Subcutaneous adipose tissue (tissue), 4 donors: ENCODE results near the gene PPTC7. TPM values are rescaled to one million over a fixed set of nuclear protein-coding genes. Genes with fewer than 3 reads are reported as not detected.

Experiments used
- CTCF ChIP-seq: fragments of 450-650 bp; IDR thresholded peaks from one replicate; pipeline ENCODE4 v1.5.1; 2016; ENCODE audit warnings: low read depth, mild to moderate bottlenecking, control low read depth, antibody characterized with exemption, moderate library complexity
- total RNA-seq, 4 donors: library from RNA; depleted of rRNA; stranded (reverse); fragments of >200 nt; gene quantifications; one replicate each; pipeline ENCODE4 v1.1.0, GENCODE V29; 2016

PPTC7 gene
- total RNA-seq, 4 donors from 2014 or later, result 24.9 to 31.3 (median 30.3) TPM

DNA sequence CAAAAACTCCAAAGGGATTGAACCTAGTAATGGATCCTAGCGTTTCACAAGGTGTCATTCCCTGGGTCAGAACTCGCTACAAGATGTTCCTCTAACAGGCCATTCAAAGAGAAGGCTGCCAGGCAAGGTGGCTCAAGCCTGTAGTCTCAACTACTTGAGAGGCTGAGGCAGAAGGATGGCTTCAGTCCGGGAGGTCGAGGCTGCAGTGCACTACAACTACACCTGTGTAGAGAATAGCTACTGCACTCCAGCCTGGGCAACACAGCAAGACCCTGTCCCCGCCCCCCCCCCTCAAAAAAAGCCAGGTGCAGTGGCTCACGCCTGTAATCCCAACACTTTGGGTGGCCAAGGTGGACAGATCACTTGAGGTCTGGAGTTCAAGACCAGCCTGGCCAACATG, 14.4 kb downstream of the PPTC7 start:
- TF ChIP-seq CTCF, result no peak

GRCh38 chr12:110566993-110567392, 16.1 kb downstream of the PPTC7 start:
- TF ChIP-seq CTCF, result no peak

DNA sequence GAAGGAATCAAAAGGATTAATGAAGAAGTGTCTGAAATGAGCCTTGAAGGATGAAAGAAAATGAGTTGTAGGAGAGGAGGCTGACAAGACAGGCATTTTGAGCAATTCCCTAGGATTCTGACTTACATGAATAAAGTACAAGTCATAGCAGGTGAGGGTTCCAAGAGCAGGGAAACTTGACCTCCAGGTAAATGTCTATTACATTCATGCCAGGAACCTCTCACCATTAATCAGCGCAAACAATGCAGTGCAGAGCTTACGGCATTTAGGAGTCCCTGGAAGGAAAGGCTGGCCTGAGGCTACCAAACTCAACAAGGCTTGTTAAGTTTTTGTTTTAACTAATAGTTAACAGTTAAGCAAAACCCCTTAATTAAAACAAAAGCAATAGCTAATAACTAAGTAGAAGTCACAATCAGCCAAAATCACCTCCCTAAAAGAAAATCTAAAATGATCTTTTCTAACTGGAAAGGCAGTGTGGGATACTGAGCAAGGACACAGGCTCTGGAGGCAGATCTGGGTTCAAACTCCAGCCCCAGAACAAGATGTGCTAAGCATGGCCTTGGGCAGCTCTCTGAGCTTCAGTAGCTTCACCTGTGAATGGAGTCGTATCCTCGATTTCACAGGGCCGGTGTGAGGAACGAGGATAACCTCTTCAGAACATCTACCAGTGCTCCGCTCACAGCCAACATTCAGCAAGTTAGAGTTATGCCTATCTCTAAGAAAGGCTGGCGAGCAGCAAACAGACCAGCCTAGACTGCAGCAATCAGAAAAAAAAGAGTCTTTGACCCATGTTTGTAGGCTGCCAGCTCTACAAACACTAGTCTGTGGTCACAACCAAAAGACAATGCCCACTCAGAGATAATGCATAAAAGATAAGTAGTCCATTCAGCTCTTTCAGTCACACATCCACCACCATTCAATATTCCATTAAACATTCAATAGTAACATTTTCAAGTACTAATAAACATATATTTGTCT, 16.9 kb downstream of the PPTC7 start:
- no peak for TF ChIP-seq CTCF

DNA sequence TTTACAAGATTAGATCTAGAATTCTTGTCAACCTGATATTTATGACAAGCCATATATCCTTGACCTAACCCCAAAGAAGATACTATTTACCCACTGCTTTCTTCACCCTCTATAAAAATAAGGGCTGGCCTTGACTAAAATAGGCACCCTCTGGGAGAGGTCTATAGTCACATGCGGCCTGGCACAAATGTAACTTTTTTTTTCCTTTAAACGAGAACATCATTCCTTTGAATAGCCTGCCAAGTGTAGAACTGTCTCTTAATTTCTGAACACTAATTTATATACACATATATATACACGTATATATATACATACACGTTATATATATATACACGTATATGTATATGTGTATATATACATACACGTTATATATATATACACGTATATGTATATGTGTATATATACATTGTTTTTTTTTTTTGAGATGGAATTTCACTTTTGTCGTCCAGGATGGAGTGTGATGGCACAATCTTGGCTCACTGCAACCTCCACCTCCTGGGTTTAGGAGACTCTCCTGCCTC, 18.6 kb downstream of the PPTC7 start:
- no peak for TF ChIP-seq CTCF

- no peak for TF ChIP-seq CTCF
Measured at GRCh38 chr12:110563702-110564470, 19.2 kb downstream of the PPTC7 start.

GRCh38 chr12:110561471-110562201, 21.5 kb downstream of the PPTC7 start:
- TF ChIP-seq CTCF, result no peak
